SHP77 (cell line): ENCODE data around the gene IQCK.
"Not testable (repeated sequence)": the region's sequence is repeated elsewhere in the genome, so short reads cannot be mapped to it uniquely, and the experiment has no call there.

Experiments
- DNase-seq, 2 experiments: peaks; one replicate each; lab custom pipeline; 2025; lab: John Stamatoyannopoulos, UW

Gene IQCK

GRCh38 chr16:19699472-19699871, 18.6 kb upstream of the IQCK start:
- DNase-seq = no peak

GRCh38 chr16:19700319-19700781, 17.7 kb upstream of the IQCK start:
- DNase-seq = peak in 1 of 2 experiments; percentile 23

GRCh38 chr16:19701091-19701490, 17.0 kb upstream of the IQCK start:
- no peak for DNase-seq

- DNase-seq = no peak
Observed at GRCh38 chr16:19703172-19703889, 14.7 kb upstream of the IQCK start.

GRCh38 chr16:19704321-19705145, 13.5 kb upstream of the IQCK start:
- no peak for DNase-seq

GRCh38 chr16:19705146-19705501, 12.9 kb upstream of the IQCK start:
- DNase-seq = no peak

- DNase-seq = no peak
Observed at GRCh38 chr16:19705843-19706242, 12.2 kb upstream of the IQCK start.

GRCh38 chr16:19706846-19707245, 11.2 kb upstream of the IQCK start:
- DNase-seq = no peak

- no peak for DNase-seq
Observed at GRCh38 chr16:19707569-19708295, 10.3 kb upstream of the IQCK start.

- DNase-seq = no peak
Observed at GRCh38 chr16:19708296-19709205, 9.5 kb upstream of the IQCK start.

- no peak for DNase-seq
Observed at GRCh38 chr16:19709381-19710136, 8.5 kb upstream of the IQCK start.

GRCh38 chr16:19710191-19710908, 7.7 kb upstream of the IQCK start:
- no peak for DNase-seq

- no peak for DNase-seq
Observed at GRCh38 chr16:19710991-19711545, 7.0 kb upstream of the IQCK start.

GRCh38 chr16:19711643-19712042, 6.4 kb upstream of the IQCK start:
- no peak for DNase-seq

- DNase-seq = no peak
Observed at GRCh38 chr16:19712418-19713058, 5.5 kb upstream of the IQCK start.

GRCh38 chr16:19713697-19714096, 4.4 kb upstream of the IQCK start:
- no peak for DNase-seq

GRCh38 chr16:19715566-19715965, 2.5 kb upstream of the IQCK start:
- DNase-seq = no peak

GRCh38 chr16:19716183-19716582, 1.9 kb upstream of the IQCK start:
- no peak for DNase-seq

GRCh38 chr16:19716728-19717127, 1.3 kb upstream of the IQCK start:
- not testable (repeated sequence) for DNase-seq
